Gastrocnemius medialis (tissue), 4 donors: ENCODE data around the gene WDR33.

Experiments used
- CTCF ChIP-seq, 5 experiments: fragments of 450-650 bp in 3 of 5; fragments of 200-600 bp in 2 of 5; sonication (generic) in 2 of 5; IDR thresholded peaks in 4 of 5; conservative IDR thresholded peaks in 1 of 5; 1 replicate in 4 of 5; 2 replicates in 1 of 5; pipeline ENCODE4 v1.5.1; 2016 to 2019; ENCODE audit warnings: antibody characterized with exemption in 5 of 5, mild to moderate bottlenecking in 3 of 5, moderate library complexity in 3 of 5
- POLR2A ChIP-seq, 2 donors: fragments of 450-650 bp; IDR thresholded peaks; one replicate each; pipeline ENCODE4 v1.6.1; 2017; ENCODE audit warnings: antibody characterized with exemption in 2 of 2, mild to moderate bottlenecking in 2 of 2, moderate library complexity in 2 of 2

DNA sequence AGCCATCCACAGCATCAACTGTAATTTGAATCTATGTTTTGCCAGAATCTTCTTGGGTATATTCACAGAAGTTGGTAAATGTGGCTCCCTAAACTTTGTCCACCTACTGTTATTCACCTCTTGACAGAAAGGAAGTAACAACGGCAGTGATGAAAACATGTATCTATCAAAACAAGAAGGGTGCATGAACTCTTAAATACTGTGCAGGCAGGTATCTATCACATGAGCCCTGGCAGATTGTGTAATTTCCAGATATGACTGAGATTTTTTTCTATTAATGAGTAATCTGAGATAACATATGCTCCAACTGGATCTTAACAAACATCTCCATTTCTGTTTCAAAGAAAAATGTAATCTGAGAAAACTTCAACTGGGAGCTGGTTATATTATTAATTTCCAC, 73.1 kb downstream of the WDR33 start:
- TF ChIP-seq POLR2A (IDR thresholded peaks at IDR 0.05) (no peak), CTCF (IDR thresholded peaks at IDR 0.05 in 4 of 5, conservative IDR thresholded peaks at IDR 0.05 in 1 of 5) (no peak)
